Neural progenitor cell (in vitro differentiated cells): ENCODE results near the gene MTHFSD. TPM values are rescaled to one million over a fixed set of nuclear protein-coding genes. Genes with fewer than 3 reads are reported as not detected.
A peak's percentile ranks its signal among the peaks of the same experiment; 100 is the strongest.
"Not testable (repeated sequence)": the region's sequence is repeated elsewhere in the genome, so short reads cannot be mapped to it uniquely, and the experiment has no call there.

Experiments
- DNase-seq: peaks from one replicate; pipeline ENCODE4 v3.0.0-alpha.2; 2016; ENCODE audit warnings: low spot score
- H2AFZ ChIP-seq: fragments of 200-600 bp; sonication (generic); replicated peaks from 2 replicates; pipeline ENCODE4 v1.6.1; 2016; ENCODE audit warnings: antibody characterized with exemption
- H3F3A ChIP-seq: fragments of 200-600 bp; sonication (generic); 2 replicates; pipeline ENCODE4 v1.6.1; 2016; ENCODE audit warnings: antibody characterized with exemption, low read depth
- H3K27ac ChIP-seq: fragments of 200-600 bp; sonication (generic); 2 replicates; pipeline ENCODE4 v1.5.1; 2016; ENCODE audit warnings: mild to moderate bottlenecking
- H3K27me3 ChIP-seq: fragments of 200-600 bp; sonication (generic); 2 replicates; pipeline ENCODE4 v1.6.1; 2016; ENCODE audit warnings: mild to moderate bottlenecking, moderate library complexity
- H3K36me3 ChIP-seq: fragments of 200-600 bp; sonication (generic); 2 replicates; pipeline ENCODE4 v1.5.1; 2016
- H3K4me1 ChIP-seq: fragments of 200-600 bp; sonication (generic); 2 replicates; pipeline ENCODE4 v1.6.1; 2016; ENCODE audit warnings: mixed run types
- H3K4me2 ChIP-seq: fragments of 200-600 bp; sonication (generic); 2 replicates; pipeline ENCODE4 v1.6.1; 2016
- H3K4me3 ChIP-seq: fragments of 200-600 bp; sonication (generic); 2 replicates; pipeline ENCODE4 v1.5.1; 2016
- H3K79me2 ChIP-seq: fragments of 200-600 bp; sonication (generic); 2 replicates; pipeline ENCODE4 v1.6.1; 2016; ENCODE audit warnings: low read depth
- H3K9ac ChIP-seq: fragments of 200-600 bp; sonication (generic); 2 replicates; pipeline ENCODE4 v1.6.1; 2016
- H3K9me3 ChIP-seq: fragments of 200-600 bp; sonication (generic); 2 replicates; pipeline ENCODE4 v1.5.1; 2016; ENCODE audit warnings: low read depth
- H4K20me1 ChIP-seq: fragments of 200-600 bp; sonication (generic); 2 replicates; pipeline ENCODE4 v1.6.1; 2016; ENCODE audit warnings: low read depth
- H3K27ac Mint-ChIP-seq: 3 replicates; pipeline ENCODE4 v1.8.0; 2021; ENCODE audit warnings: mixed read lengths
- H3K27me3 Mint-ChIP-seq: 2 replicates; pipeline ENCODE4 v1.8.0; 2022; ENCODE audit warnings: low read depth, mild to moderate bottlenecking, inconsistent platforms, moderate library complexity, mixed read lengths; ENCODE audit not compliant: insufficient read depth
- H3K36me3 Mint-ChIP-seq: 3 replicates; pipeline ENCODE4 v1.8.0; 2021; ENCODE audit warnings: mixed read lengths
- H3K4me1 Mint-ChIP-seq: 3 replicates; pipeline ENCODE4 v1.8.0; 2021; ENCODE audit warnings: mixed read lengths
- H3K4me3 Mint-ChIP-seq: 3 replicates; pipeline ENCODE4 v1.8.0; 2021; ENCODE audit warnings: mild to moderate bottlenecking, moderate library complexity, mixed read lengths
- H3K9me3 Mint-ChIP-seq: 3 replicates; pipeline ENCODE4 v1.8.0; 2020; ENCODE audit warnings: mixed read lengths
- EZH2 ChIP-seq: fragments of 200-600 bp; sonication (generic); IDR thresholded peaks from 2 replicates; pipeline ENCODE4 v1.6.1; 2017; ENCODE audit warnings: antibody characterized with exemption, mild to moderate bottlenecking, moderate library complexity
- EZH2phosphoT487 ChIP-seq: fragments of 200-600 bp; sonication (generic); IDR thresholded peaks from 2 replicates; pipeline ENCODE4 v1.6.1; 2017; ENCODE audit warnings: antibody characterized with exemption
- total RNA-seq: library from RNA; depleted of rRNA; stranded (reverse); fragments of >200 nt; gene quantifications from 2 replicates; pipeline ENCODE4 v1.2.3, GENCODE V29; 2015; ENCODE audit warnings: low replicate concordance
- TF ChIP-seq, protein P1 (sequence below): fragments of 200-600 bp; sonication (generic); IDR thresholded peaks from 2 replicates; pipeline ENCODE4 v1.5.1; 2017; ENCODE audit warnings: antibody characterized with exemption, mild to moderate bottlenecking

The MTHFSD gene
- total RNA-seq, 1 donor from 2014 or later, result 17.4 TPM

DNA sequence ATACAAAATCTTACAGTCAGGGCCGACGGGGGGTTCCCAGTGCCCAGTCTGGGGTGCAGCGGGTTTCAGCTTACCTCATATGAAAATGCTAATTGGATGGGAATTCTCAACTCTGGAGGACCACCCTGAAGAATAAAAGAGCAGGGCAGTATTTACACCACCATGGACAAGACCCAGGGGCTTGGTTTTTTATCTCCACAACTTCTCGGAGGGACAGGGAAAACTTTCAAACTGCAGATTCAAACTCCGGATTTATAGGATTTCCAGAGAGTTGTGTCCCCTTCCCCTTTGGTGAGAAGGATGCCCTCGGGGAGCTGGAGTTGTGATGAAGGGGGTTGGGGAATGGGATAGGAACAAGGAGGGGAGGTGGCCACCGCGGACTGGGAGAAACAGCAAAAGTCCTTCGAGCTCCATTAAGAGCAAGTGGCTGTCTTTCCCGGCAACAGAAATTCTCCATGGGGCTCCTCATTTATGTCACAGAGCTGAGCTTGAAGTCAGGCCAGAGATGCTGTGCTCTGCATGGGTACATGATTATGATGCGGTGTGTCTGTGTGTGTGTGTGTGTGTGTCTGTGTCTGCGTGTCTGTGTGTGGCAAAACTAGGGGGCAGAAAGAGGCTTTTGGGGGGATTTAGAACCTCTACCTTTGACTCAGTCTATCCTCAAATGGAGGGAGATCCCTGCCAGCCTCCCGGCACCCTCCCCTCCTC lies 39.0 kb upstream of the MTHFSD start:
- Histone ChIP-seq H4K20me1 (no peaks in the 10 kb centered on the region), H3K27ac (no peak overlapping the region), H3K4me2 (peak overlapping the region; percentile 6), H2AFZ (no peak overlapping the region), H3K4me1 (peaks cover 5% of the 10 kb centered on the region), H3K27me3 (peaks cover 15% of the 10 kb centered on the region), H3K79me2 (no peaks in the 10 kb centered on the region), H3K4me3 (no peak overlapping the region), H3F3A (no peaks in the 10 kb centered on the region), H3K36me3 (no peaks in the 10 kb centered on the region), H3K9me3 (no peaks in the 10 kb centered on the region), H3K9ac (no peak overlapping the region)
- peaks cover 4% of the 10 kb centered on the region for H3K9me3 Mint-ChIP-seq
- H3K4me1 Mint-ChIP-seq, result peaks cover 17% of the 10 kb centered on the region
- H3K4me3 Mint-ChIP-seq, result no peak overlapping the region
- TF ChIP-seq EZH2 (no peak), EZH2phosphoT487 (no peak)
- TF ChIP-seq, protein P1, sequence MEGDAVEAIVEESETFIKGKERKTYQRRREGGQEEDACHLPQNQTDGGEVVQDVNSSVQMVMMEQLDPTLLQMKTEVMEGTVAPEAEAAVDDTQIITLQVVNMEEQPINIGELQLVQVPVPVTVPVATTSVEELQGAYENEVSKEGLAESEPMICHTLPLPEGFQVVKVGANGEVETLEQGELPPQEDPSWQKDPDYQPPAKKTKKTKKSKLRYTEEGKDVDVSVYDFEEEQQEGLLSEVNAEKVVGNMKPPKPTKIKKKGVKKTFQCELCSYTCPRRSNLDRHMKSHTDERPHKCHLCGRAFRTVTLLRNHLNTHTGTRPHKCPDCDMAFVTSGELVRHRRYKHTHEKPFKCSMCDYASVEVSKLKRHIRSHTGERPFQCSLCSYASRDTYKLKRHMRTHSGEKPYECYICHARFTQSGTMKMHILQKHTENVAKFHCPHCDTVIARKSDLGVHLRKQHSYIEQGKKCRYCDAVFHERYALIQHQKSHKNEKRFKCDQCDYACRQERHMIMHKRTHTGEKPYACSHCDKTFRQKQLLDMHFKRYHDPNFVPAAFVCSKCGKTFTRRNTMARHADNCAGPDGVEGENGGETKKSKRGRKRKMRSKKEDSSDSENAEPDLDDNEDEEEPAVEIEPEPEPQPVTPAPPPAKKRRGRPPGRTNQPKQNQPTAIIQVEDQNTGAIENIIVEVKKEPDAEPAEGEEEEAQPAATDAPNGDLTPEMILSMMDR, result no peak
- DNase-seq, result no peak
- no peak overlapping the region for H3K27ac Mint-ChIP-seq
- H3K36me3 Mint-ChIP-seq, result no peaks in the 10 kb centered on the region
- peaks cover 8% of the 10 kb centered on the region for H3K27me3 Mint-ChIP-seq

DNA sequence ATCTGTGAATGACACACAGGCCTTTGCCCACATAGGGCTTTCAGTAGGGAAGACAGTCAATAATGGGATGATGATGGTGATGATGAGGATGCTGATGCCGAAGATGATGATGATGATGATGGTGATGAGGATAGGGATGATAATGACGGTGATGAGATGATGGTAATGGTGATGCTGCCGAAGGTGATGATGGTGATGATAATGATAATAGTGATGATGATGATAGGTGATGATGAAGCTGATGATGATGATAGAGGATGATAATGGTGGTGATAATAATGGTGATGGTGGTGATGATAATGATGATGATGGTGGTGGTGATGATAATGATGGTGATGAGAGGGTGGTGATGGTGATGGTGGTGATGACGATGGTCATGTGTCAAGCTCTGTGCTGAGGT lies 36.2 kb upstream of the MTHFSD start:
- no peaks in the 10 kb centered on the region for H4K20me1 ChIP-seq
- H2AFZ ChIP-seq, result no peak overlapping the region
- no peak overlapping the region for H3K27ac Mint-ChIP-seq
- no peak for DNase-seq
- no peak overlapping the region for H3K4me3 ChIP-seq
- H3K36me3 Mint-ChIP-seq, result no peaks in the 10 kb centered on the region
- no peaks in the 10 kb centered on the region for H3F3A ChIP-seq
- peaks cover 15% of the 10 kb centered on the region for H3K27me3 ChIP-seq
- H3K79me2 ChIP-seq, result no peaks in the 10 kb centered on the region
- peaks cover 8% of the 10 kb centered on the region for H3K27me3 Mint-ChIP-seq
- no peaks in the 10 kb centered on the region for H3K36me3 ChIP-seq
- TF ChIP-seq, protein P1, result no peak
- TF ChIP-seq EZH2, result no peak
- no peak for TF ChIP-seq EZH2phosphoT487
- H3K9ac ChIP-seq, result no peak overlapping the region
- H3K4me1 ChIP-seq, result peaks cover 5% of the 10 kb centered on the region
- no peak overlapping the region for H3K27ac ChIP-seq
- H3K9me3 ChIP-seq, result no peaks in the 10 kb centered on the region
- peaks cover 4% of the 10 kb centered on the region for H3K9me3 Mint-ChIP-seq
- no peak overlapping the region for H3K4me2 ChIP-seq
- H3K4me1 Mint-ChIP-seq, result peaks cover 17% of the 10 kb centered on the region
- no peak overlapping the region for H3K4me3 Mint-ChIP-seq

DNA sequence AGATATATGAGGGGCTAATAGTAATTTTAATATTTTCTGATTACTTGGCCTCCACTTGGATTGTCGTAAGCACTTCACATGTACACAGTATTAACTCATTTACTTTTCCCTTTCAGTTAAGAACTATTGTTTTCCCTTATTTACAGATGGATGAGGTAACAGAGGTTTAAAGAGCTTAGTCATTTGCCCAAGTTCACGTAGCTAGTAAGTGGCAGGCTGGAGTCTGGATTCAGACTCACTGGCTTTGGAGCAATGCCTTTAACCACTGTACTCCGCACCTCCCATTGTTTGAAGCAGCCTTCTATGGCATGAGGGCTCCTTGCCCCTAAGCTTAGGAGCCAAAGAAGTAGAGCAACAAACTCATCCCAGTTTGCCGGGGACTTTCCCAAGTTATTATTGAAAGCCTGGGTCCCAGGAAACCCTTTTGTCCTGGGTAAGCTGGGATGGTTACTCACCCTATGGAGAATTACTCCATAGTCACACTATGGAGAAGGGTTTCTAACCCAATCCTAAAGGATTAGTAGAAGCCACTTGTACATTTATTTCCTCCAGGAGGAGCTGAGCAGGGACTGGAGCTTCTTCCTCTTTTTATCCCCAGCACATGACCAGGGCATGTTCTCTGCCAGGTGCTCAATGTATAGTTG lies 35.6 kb upstream of the MTHFSD start:
- H2AFZ ChIP-seq, result no peak overlapping the region
- no peak overlapping the region for H3K27ac Mint-ChIP-seq

DNA sequence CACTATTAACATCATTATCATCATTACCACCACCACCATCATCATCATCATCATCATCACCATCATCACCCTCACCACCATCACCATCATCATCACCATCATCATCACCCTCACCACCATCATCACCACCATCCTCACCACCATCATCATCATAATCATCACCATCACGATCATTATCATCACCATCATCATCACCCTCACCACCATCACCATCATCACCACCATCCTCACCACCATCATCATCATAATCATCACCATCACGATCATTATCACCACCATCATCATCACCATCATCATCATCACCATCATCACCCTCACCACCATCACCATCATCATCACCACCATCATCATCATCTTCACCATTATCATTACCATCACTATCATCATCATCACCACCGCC lies 32.9 kb upstream of the MTHFSD start:
- not testable (repeated sequence) for H3K9ac ChIP-seq, H3K9me3 ChIP-seq, H2AFZ ChIP-seq, H3K4me3 ChIP-seq, H3K27ac ChIP-seq, H3K4me2 ChIP-seq, H3K4me1 Mint-ChIP-seq, H3K9me3 Mint-ChIP-seq, H3K4me3 Mint-ChIP-seq, H3K36me3 Mint-ChIP-seq, H3K36me3 ChIP-seq, H3K27me3 Mint-ChIP-seq, H4K20me1 ChIP-seq, H3F3A ChIP-seq, H3K4me1 ChIP-seq, DNase-seq, H3K27ac Mint-ChIP-seq, H3K79me2 ChIP-seq
- H3K27me3 ChIP-seq, result peaks cover 22% of the 10 kb centered on the region

More for the DNA sequence above, 35.6 kb upstream of the MTHFSD start:
- no peaks in the 10 kb centered on the region for H3K9me3 ChIP-seq
- no peaks in the 10 kb centered on the region for H3F3A ChIP-seq
- no peak overlapping the region for H3K4me2 ChIP-seq
- H3K36me3 ChIP-seq, result no peaks in the 10 kb centered on the region
- no peak overlapping the region for H3K4me3 ChIP-seq
- peaks cover 21% of the 10 kb centered on the region for H3K4me1 Mint-ChIP-seq
- H3K4me1 ChIP-seq, result peaks cover 5% of the 10 kb centered on the region
- DNase-seq, result no peak
- no peak overlapping the region for H3K9ac ChIP-seq
- H4K20me1 ChIP-seq, result no peaks in the 10 kb centered on the region
- no peak overlapping the region for H3K4me3 Mint-ChIP-seq
- H3K36me3 Mint-ChIP-seq, result no peaks in the 10 kb centered on the region
- H3K27me3 ChIP-seq, result peaks cover 15% of the 10 kb centered on the region
- peaks cover 8% of the 10 kb centered on the region for H3K27me3 Mint-ChIP-seq
- no peaks in the 10 kb centered on the region for H3K79me2 ChIP-seq
- no peak overlapping the region for H3K27ac ChIP-seq
- peaks cover 4% of the 10 kb centered on the region for H3K9me3 Mint-ChIP-seq
- TF ChIP-seq EZH2phosphoT487 (no peak), EZH2 (no peak)
- TF ChIP-seq, protein P1, result no peak
